Heart left ventricle (tissue), 13 donors: Measurements from ENCODE around the gene PPP2R3C.

ENCODE experiments used
- POLR2A ChIP-seq, 2 donors: fragments of 450-650 bp; IDR thresholded peaks; one replicate each; pipeline ENCODE4 v1.6.1; 2017; ENCODE audit warnings: antibody characterized with exemption in 2 of 2, mild to moderate bottlenecking in 2 of 2, moderate library complexity in 2 of 2
- TF ChIP-seq, protein P1 (sequence below), 12 donors: fragments of 200-600 bp; sonication (generic) in 4 of 12; IDR thresholded peaks; one replicate each; pipeline versions ENCODE4 v1.5.0 to v1.8.0; 2018 to 2022; ENCODE audit warnings: antibody characterized with exemption in 12 of 12, mild to moderate bottlenecking in 5 of 12
- donor health status: ischemic (EF 13 %, LVEDD 7.1; RV severe dilation, severe dysfunction).
- donor health status: DM: no; HTN: yes; CAD: no.
- donor health status: DM: no; HTN: no; CAD: no.
- donor health status: ischemic (EF 25% LVEDD 6.9; RV normal size, moderate dysfunction).
- donor health status: ischemic (EF 25% LVEDD 5.7; RV mildly dilated, moderate dysfunction).
- donor health status: ischemic (EF 35%, LVEDD 5.7; RV mildly dilated, moderate dysfunction).
- donor health status: nonischemic (EF 11% LVEDD 7.7; RV severe dilation, severe dysfunction).
- donor health status: DM: yes; HTN: yes; CAD: no.
- donor health status: PGD.
- donor health status: ischemic (EF 29% LVEDD 5.4; RV normal size, mild dysfunction).
- donor health status: nonischemic (EF 23%, LVEDD 6.1; RV moderate dilation, normal function).

DNA sequence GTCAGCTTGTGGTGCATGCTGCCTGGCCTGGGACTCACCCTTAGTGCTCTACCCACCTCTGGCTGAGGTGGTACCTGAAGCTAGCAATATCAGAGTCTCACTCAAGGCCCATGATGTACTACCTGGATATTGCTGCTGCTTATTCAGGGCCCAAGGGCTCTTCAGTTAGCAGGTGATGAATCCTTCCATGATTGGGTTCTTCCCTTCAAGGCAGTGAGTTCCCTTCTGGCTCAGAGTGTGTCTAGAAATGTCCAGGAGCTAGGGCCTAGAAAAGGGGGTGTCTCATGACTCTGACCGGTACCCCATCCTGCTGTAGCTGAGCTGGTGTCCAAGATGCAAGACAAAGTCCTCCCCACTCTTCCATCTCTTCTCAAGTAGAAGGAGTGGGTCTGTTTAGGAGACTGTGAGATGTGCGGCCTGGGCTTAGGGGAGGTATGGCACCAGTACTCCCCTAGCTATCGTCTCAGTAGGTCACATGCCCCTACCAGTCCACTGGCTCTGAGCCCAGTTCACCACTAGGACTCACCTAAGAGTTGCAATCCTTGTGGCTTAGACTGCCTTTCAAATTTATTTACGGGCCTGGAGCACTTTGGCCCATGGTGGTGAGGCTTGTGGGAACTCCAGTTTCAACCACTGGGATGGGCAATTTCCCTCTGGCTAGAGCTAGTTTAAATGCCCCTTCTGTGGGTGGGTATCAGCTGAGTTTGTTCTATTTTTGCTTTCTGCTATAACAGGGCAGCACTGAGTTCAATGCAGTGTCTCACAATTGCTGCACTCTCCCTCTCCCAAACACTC, 12.7 kb upstream of the PPP2R3C start:
- TF ChIP-seq, protein P1, sequence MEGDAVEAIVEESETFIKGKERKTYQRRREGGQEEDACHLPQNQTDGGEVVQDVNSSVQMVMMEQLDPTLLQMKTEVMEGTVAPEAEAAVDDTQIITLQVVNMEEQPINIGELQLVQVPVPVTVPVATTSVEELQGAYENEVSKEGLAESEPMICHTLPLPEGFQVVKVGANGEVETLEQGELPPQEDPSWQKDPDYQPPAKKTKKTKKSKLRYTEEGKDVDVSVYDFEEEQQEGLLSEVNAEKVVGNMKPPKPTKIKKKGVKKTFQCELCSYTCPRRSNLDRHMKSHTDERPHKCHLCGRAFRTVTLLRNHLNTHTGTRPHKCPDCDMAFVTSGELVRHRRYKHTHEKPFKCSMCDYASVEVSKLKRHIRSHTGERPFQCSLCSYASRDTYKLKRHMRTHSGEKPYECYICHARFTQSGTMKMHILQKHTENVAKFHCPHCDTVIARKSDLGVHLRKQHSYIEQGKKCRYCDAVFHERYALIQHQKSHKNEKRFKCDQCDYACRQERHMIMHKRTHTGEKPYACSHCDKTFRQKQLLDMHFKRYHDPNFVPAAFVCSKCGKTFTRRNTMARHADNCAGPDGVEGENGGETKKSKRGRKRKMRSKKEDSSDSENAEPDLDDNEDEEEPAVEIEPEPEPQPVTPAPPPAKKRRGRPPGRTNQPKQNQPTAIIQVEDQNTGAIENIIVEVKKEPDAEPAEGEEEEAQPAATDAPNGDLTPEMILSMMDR (IDR thresholded peaks at IDR 0.05), result no peak
- TF ChIP-seq POLR2A (IDR thresholded peaks at IDR 0.05), result no peak
